HepG2 (cell line): ENCODE measurements around the gene TMEM50B. TPM values are rescaled to one million over a fixed set of nuclear protein-coding genes. Genes with fewer than 3 reads are reported as not detected.

Source experiments
- BHLHE40 ChIP-seq: IDR thresholded peaks from 2 replicates; pipeline ENCODE4 v1.6.1; 2011; ENCODE audit warnings: low read length, improper control_type of control experiment
- CHD4 ChIP-seq: fragments of 200-600 bp; sonication (generic); IDR thresholded peaks from 2 replicates; pipeline ENCODE4 v1.7.0; 2017; ENCODE audit warnings: mild to moderate bottlenecking, low read length, borderline replicate concordance
- GATAD1 ChIP-seq: IDR thresholded peaks from 2 replicates; pipeline ENCODE4 v1.6.1; 2016; ENCODE audit warnings: missing genetic modification reagents, missing compliant biosample characterization
- HOXA3 ChIP-seq: sonication (generic); formaldehyde crosslinking; IDR thresholded peaks from 2 replicates; pipeline ENCODE4 v1.5.0; 2020; ENCODE audit warnings: missing genetic modification reagents
- IRF2 ChIP-seq: IDR thresholded peaks from 2 replicates; pipeline ENCODE4 v1.6.1; 2018; ENCODE audit warnings: missing genetic modification reagents, missing compliant biosample characterization
- ISL2 ChIP-seq: sonication (generic); formaldehyde crosslinking; IDR thresholded peaks from 2 replicates; pipeline ENCODE4 v1.5.0; 2020; ENCODE audit warnings: missing genetic modification reagents
- KLF11 ChIP-seq: IDR thresholded peaks from 2 replicates; pipeline ENCODE4 v1.6.1; 2016; ENCODE audit warnings: missing compliant biosample characterization
- NR2F1 ChIP-seq, 2 experiments: fragments of 450-650 bp in 1 of 2; formaldehyde crosslinking in 1 of 2; IDR thresholded peaks; 2 replicates each; pipeline versions ENCODE4 v1.5.0 to v1.6.1; 2016 to 2020; ENCODE audit warnings: mild to moderate bottlenecking in 1 of 2, missing compliant biosample characterization in 1 of 2, missing genetic modification reagents in 1 of 2, moderate library complexity in 1 of 2
- SMAD9 ChIP-seq: sonication (generic); formaldehyde crosslinking; IDR thresholded peaks from 2 replicates; pipeline ENCODE4 v1.5.1; 2020; ENCODE audit warnings: mild to moderate bottlenecking, missing genetic modification reagents
- THYN1 ChIP-seq: sonication (generic); formaldehyde crosslinking; IDR thresholded peaks from 2 replicates; pipeline ENCODE4 v1.8.1; 2023; ENCODE audit warnings: low read depth, mild to moderate bottlenecking, moderate library complexity, missing genetic modification reagents, borderline replicate concordance
- ZNF225 ChIP-seq: sonication (generic); formaldehyde crosslinking; IDR thresholded peaks from 2 replicates; pipeline ENCODE4 v1.4.0; 2020; ENCODE audit warnings: mild to moderate bottlenecking, missing genetic modification reagents
- ZNF350 ChIP-seq: sonication (generic); formaldehyde crosslinking; IDR thresholded peaks from 2 replicates; pipeline ENCODE4 v1.4.0; 2020; ENCODE audit warnings: mild to moderate bottlenecking, low read depth, missing genetic modification reagents, borderline replicate concordance
- ZNF382 ChIP-seq: sonication (generic); formaldehyde crosslinking; IDR thresholded peaks from 2 replicates; pipeline ENCODE4 v1.5.0; 2020; ENCODE audit warnings: missing genetic modification reagents, mild to moderate bottlenecking, borderline replicate concordance
- ZNF501 ChIP-seq: sonication (generic); formaldehyde crosslinking; IDR thresholded peaks from 2 replicates; pipeline ENCODE4 v1.5.1; 2020; ENCODE audit warnings: mild to moderate bottlenecking, moderate library complexity, missing genetic modification reagents
- polyA plus RNA-seq, 8 experiments: library from polyadenylated mRNA; depleted of rRNA in 3 of 8; stranded (reverse) in 7 of 8; unstranded in 1 of 8; fragments of >200 nt; fragmentation: Illumina TruSeq in 4 of 8; extraction: Trizol in 4 of 8; gene quantifications; 2 replicates each; pipeline versions ENCODE4 v1.2.1 to v1.2.3, GENCODE V29; 2011 to 2016; ENCODE audit warnings: low read depth in 4 of 8, missing spikeins in 1 of 8, mixed read lengths in 1 of 8; ENCODE audit not compliant: insufficient read depth in 1 of 8
- total RNA-seq, 5 experiments: library from RNA; depleted of rRNA; stranded (reverse); fragments of >200 nt; fragmentation: Illumina TruSeq; extraction: Trizol; gene quantifications; 2 replicates each; pipeline ENCODE4 v1.2.3, GENCODE V29; 2016; ENCODE audit warnings: low read depth in 1 of 5
- TF ChIP-seq, protein P1 (sequence below): sonication (generic); formaldehyde crosslinking; IDR thresholded peaks from 2 replicates; pipeline ENCODE4 v1.5.0; 2020; ENCODE audit warnings: mild to moderate bottlenecking, missing genetic modification reagents
- TF ChIP-seq, protein P2 (sequence below): sonication (generic); formaldehyde crosslinking; IDR thresholded peaks from 2 replicates; pipeline ENCODE4 v1.4.0; 2020; ENCODE audit warnings: mild to moderate bottlenecking, missing genetic modification reagents
- TF ChIP-seq, protein P3 (sequence below): sonication (generic); formaldehyde crosslinking; IDR thresholded peaks from 2 replicates; pipeline ENCODE4 v1.8.1; 2023; ENCODE audit warnings: mild to moderate bottlenecking, moderate library complexity, missing genetic modification reagents
- TF ChIP-seq, protein P4 (sequence below): sonication (generic); formaldehyde crosslinking; IDR thresholded peaks from 2 replicates; pipeline ENCODE4 v1.4.0; 2020; ENCODE audit warnings: missing genetic modification reagents, borderline replicate concordance
- TF ChIP-seq, protein P5 (sequence below): sonication (generic); formaldehyde crosslinking; IDR thresholded peaks from 2 replicates; pipeline ENCODE4 v1.4.0; 2020; ENCODE audit warnings: missing genetic modification reagents

Gene TMEM50B
- total and polyA plus RNA-seq, 2 of the 13 experiments (the other 11 are each of a cell fraction or from before 2014, with no cell fraction given), result 29.9 to 46.3 TPM

DNA sequence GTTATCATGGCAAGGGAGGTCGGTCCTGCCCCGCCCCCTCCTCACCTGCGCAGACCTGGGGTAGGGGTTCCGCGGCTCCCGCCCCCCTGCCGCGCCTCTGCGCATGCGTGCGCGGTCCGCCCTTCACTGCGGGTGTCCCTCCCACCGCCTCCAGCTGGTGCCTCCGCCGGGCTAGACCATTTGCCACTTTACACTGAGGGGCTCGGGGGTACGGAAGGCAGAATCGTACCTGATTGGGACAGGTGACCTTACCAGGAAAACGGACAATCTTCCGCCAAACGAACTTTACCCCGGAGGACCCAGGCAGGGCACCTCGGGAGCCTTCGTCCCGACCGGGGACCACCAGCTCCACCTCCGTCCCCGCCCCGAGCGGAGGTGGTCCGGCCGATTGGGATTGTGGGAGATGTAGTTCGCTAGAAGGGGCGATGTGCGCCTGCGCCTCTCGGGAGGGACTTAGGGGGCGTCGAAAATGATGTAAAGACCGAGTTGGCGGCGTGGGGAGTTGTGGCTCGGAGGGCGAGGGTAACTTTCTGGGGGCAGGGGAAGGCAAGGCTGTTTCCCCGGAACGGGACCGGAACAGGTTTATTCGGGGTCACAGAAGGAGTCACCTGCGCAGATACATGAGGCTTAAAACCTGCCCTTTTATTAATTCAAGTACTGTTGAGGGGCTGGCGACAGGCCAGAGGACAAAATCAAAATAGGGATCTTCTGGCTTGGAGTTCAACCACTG, 11.8 kb upstream of the TMEM50B start, which contains the start of gene DNAJC28 (continued):
- TF ChIP-seq IRF2 (CRISPR knock-in tag) (peak; percentile 86; the same call in 1 of the 2 replicates), THYN1 (CRISPR knock-in tag) (no peak), ZNF501 (CRISPR knock-in tag) (peak; percentile 92), SMAD9 (CRISPR knock-in tag) (0 out of 2 replicates have a peak, but pooled peaks have one; percentile 68), ZNF350 (CRISPR knock-in tag) (peak; percentile 84; the same call in 1 of the 2 replicates), GATAD1 (CRISPR knock-in tag) (peak; percentile 40; the same call in 1 of the 2 replicates), CHD4 (no peak), ZNF382 (CRISPR knock-in tag) (no peak), KLF11 (CRISPR knock-in tag) (peak; percentile 47; the same call in 1 of the 2 replicates), ZNF225 (CRISPR knock-in tag) (peak; percentile 50; the same call in 1 of the 2 replicates), BHLHE40 (peak; percentile 86), ISL2 (CRISPR knock-in tag) (peak; percentile 58; the same call in 1 of the 2 replicates), NR2F1 (CRISPR knock-in tag; IDR thresholded peaks at IDR 0.05) (no peak), HOXA3 (CRISPR knock-in tag) (peak; percentile 31; the same call in 1 of the 2 replicates)
- TF ChIP-seq, protein P1, sequence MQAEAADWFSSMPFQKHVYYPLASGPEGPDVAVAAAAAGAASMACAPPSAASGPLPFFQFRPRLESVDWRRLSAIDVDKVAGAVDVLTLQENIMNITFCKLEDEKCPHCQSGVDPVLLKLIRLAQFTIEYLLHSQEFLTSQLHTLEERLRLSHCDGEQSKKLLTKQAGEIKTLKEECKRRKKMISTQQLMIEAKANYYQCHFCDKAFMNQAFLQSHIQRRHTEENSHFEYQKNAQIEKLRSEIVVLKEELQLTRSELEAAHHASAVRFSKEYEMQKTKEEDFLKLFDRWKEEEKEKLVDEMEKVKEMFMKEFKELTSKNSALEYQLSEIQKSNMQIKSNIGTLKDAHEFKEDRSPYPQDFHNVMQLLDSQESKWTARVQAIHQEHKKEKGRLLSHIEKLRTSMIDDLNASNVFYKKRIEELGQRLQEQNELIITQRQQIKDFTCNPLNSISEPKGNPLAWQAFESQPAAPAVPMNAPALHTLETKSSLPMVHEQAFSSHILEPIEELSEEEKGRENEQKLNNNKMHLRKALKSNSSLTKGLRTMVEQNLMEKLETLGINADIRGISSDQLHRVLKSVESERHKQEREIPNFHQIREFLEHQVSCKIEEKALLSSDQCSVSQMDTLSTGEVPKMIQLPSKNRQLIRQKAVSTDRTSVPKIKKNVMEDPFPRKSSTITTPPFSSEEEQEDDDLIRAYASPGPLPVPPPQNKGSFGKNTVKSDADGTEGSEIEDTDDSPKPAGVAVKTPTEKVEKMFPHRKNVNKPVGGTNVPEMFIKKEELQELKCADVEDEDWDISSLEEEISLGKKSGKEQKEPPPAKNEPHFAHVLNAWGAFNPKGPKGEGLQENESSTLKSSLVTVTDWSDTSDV (CRISPR knock-in tag), result 0 out of 2 replicates have a peak, but pooled peaks have one; percentile 67
- TF ChIP-seq, protein P2, sequence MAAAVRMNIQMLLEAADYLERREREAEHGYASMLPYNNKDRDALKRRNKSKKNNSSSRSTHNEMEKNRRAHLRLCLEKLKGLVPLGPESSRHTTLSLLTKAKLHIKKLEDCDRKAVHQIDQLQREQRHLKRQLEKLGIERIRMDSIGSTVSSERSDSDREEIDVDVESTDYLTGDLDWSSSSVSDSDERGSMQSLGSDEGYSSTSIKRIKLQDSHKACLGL (CRISPR knock-in tag), result peak; percentile 73
- TF ChIP-seq, protein P3, sequence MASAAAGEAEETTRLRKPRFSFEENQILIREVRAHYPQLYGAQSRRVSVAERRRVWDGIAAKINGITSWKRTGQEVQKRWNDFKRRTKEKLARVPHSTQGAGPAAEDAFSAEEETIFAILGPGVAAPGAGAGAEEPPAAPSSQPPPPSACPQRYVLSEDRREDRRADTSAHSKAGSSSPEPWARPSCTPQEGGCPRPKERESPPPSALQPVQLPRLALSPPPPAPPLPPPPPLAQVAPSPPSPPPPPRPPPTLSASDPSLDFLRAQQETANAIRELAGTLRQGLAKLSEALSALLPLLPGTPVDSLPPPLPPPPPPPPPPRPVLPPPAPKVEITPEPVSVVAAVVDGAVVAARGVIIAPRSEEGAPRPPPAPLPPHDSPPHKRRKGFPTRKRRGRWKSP (CRISPR knock-in tag), result 0 out of 2 replicates have a peak, but pooled peaks have one; percentile 49
- TF ChIP-seq, protein P4, sequence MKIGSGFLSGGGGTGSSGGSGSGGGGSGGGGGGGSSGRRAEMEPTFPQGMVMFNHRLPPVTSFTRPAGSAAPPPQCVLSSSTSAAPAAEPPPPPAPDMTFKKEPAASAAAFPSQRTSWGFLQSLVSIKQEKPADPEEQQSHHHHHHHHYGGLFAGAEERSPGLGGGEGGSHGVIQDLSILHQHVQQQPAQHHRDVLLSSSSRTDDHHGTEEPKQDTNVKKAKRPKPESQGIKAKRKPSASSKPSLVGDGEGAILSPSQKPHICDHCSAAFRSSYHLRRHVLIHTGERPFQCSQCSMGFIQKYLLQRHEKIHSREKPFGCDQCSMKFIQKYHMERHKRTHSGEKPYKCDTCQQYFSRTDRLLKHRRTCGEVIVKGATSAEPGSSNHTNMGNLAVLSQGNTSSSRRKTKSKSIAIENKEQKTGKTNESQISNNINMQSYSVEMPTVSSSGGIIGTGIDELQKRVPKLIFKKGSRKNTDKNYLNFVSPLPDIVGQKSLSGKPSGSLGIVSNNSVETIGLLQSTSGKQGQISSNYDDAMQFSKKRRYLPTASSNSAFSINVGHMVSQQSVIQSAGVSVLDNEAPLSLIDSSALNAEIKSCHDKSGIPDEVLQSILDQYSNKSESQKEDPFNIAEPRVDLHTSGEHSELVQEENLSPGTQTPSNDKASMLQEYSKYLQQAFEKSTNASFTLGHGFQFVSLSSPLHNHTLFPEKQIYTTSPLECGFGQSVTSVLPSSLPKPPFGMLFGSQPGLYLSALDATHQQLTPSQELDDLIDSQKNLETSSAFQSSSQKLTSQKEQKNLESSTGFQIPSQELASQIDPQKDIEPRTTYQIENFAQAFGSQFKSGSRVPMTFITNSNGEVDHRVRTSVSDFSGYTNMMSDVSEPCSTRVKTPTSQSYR (CRISPR knock-in tag), result peak; percentile 7; the same call in 1 of the 2 replicates
- TF ChIP-seq, protein P5, sequence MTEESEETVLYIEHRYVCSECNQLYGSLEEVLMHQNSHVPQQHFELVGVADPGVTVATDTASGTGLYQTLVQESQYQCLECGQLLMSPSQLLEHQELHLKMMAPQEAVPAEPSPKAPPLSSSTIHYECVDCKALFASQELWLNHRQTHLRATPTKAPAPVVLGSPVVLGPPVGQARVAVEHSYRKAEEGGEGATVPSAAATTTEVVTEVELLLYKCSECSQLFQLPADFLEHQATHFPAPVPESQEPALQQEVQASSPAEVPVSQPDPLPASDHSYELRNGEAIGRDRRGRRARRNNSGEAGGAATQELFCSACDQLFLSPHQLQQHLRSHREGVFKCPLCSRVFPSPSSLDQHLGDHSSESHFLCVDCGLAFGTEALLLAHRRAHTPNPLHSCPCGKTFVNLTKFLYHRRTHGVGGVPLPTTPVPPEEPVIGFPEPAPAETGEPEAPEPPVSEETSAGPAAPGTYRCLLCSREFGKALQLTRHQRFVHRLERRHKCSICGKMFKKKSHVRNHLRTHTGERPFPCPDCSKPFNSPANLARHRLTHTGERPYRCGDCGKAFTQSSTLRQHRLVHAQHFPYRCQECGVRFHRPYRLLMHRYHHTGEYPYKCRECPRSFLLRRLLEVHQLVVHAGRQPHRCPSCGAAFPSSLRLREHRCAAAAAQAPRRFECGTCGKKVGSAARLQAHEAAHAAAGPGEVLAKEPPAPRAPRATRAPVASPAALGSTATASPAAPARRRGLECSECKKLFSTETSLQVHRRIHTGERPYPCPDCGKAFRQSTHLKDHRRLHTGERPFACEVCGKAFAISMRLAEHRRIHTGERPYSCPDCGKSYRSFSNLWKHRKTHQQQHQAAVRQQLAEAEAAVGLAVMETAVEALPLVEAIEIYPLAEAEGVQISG (CRISPR knock-in tag), result peak; percentile 80
